ENCODE measurements around the gene TAC3.

- no peak for TF ChIP-seq CTCF (conservative IDR thresholded peaks at IDR 0.05; ENCODE audit: low read depth, low read length)
- no peak for TF ChIP-seq EZH2phosphoT487 (IDR thresholded peaks at IDR 0.05; ENCODE audit: borderline replicate concordance, low read length)
- TF ChIP-seq EZH2 (IDR thresholded peaks at IDR 0.05; ENCODE audit: low read length, unreplicated experiment): no peak
These were observed 23.0 kb downstream of the TAC3 start for GRCh38 chr12:56993346-56993745.
